ENCODE measurements around the gene NOS1AP. TPM values are rescaled to one million over a fixed set of nuclear protein-coding genes. Genes with fewer than 3 reads are reported as not detected.

The NOS1AP gene
- total and polyA plus RNA-seq, 2 donors (not counting 3 experiments of a cell fraction or from before 2014, with no cell fraction given) = 1.3 to 5.4 TPM

- dilution Hi-C loops (cut with MboI; ENCODE audit: extremely low pct_ligation_motif_present, low sequenced_read_pairs) (no loop called here), intact Hi-C loops (cut with micrococcal nuclease) (loop anchor here (1.0 kb wide), 1 partner anchor 174 kb away; no protein-coding TSS in a partner anchor)
- TF ChIP-seq CTCF (IDR thresholded peaks at IDR 0.05; ENCODE audit: extremely low read depth in 1 of 2, insufficient read depth in 1 of 2, low read depth in 1 of 2, low read length in 2 of 2) (peak in 1 of 2 donors; percentile 39), MYC (IDR thresholded peaks at IDR 0.05; ENCODE audit: low read depth, low read length) (no peak)
- Histone ChIP-seq H3K4me3 (replicated peaks in 1 of 3; ENCODE audit: insufficient read depth in 1 of 3, low read depth in 1 of 3, low read length in 3 of 3) (no peak overlapping the region), H3K4me1 (ENCODE audit: control insufficient read depth, extremely low read depth, insufficient read depth, low read length) (peaks cover 3% of the 10 kb centered on the region), H3K9me1 (replicated peaks; ENCODE audit: control insufficient read depth, extremely low read depth, insufficient read depth, low read length) (no peaks in the 10 kb centered on the region), H3K9me3 (replicated peaks; ENCODE audit: control insufficient read depth, insufficient read depth, low read length) (no peaks in the 10 kb centered on the region), H3K4me2 (ENCODE audit: insufficient read depth, low read length) (no peak overlapping the region), H4K20me1 (replicated peaks; ENCODE audit: control insufficient read depth, extremely low read depth, insufficient read depth, low read length) (no peaks in the 10 kb centered on the region), H3K27ac (ENCODE audit: insufficient read depth, low read depth, low read length) (no peak overlapping the region), H3K9ac (replicated peaks; ENCODE audit: extremely low read depth, insufficient read depth, low read length) (no peak overlapping the region), H2AFZ (ENCODE audit: low read depth, low read length) (peak overlapping the region; percentile 78), H3K27me3 (ENCODE audit: control insufficient read depth in 2 of 2, insufficient read depth in 2 of 2, low read length in 2 of 2) (no peaks in the 10 kb centered on the region), H3K36me3 (ENCODE audit: control insufficient read depth in 2 of 2, extremely low read depth in 1 of 2, insufficient read depth in 2 of 2, low read length in 2 of 2) (no peaks in the 10 kb centered on the region), H3K79me2 (ENCODE audit: control insufficient read depth, insufficient read depth, low read length) (no peaks in the 10 kb centered on the region)
- DNase-seq (ENCODE audit: low read depth, low spot score) (peak; percentile 72), FAIRE-seq (peak; percentile 59)
- POLR2A ChIA-PET = interaction anchor here (0.6 kb wide), 1 partner anchor 166 kb away, joined by 3 read pairs; no protein-coding TSS in a partner anchor
- no TSS peak for BruUV-seq (replicated peaks)
- CTCF ChIA-PET = interaction anchor here (0.7 to 4.9 kb wide), 18 partner anchors 10 to 437 kb away, joined by 3 to 42 read pairs (median 4); partner anchors contain the start of gene NOS1AP
Measured at GRCh38 chr1:162230096-162230495, 160.6 kb downstream of the NOS1AP start.

GRCh38 chr1:162230517-162230916, 161.0 kb downstream of the NOS1AP start:
- Histone ChIP-seq H3K4me1 (ENCODE audit: control insufficient read depth, extremely low read depth, insufficient read depth, low read length) (peaks cover 3% of the 10 kb centered on the region), H4K20me1 (replicated peaks; ENCODE audit: control insufficient read depth, extremely low read depth, insufficient read depth, low read length) (no peaks in the 10 kb centered on the region), H3K27me3 (ENCODE audit: control insufficient read depth in 2 of 2, insufficient read depth in 2 of 2, low read length in 2 of 2) (no peaks in the 10 kb centered on the region), H2AFZ (ENCODE audit: low read depth, low read length) (no peak overlapping the region), H3K4me2 (ENCODE audit: insufficient read depth, low read length) (no peak overlapping the region), H3K4me3 (replicated peaks in 1 of 3; ENCODE audit: insufficient read depth in 1 of 3, low read depth in 1 of 3, low read length in 3 of 3) (no peak overlapping the region), H3K9ac (replicated peaks; ENCODE audit: extremely low read depth, insufficient read depth, low read length) (no peak overlapping the region), H3K9me1 (replicated peaks; ENCODE audit: control insufficient read depth, extremely low read depth, insufficient read depth, low read length) (no peaks in the 10 kb centered on the region), H3K36me3 (ENCODE audit: control insufficient read depth in 2 of 2, extremely low read depth in 1 of 2, insufficient read depth in 2 of 2, low read length in 2 of 2) (no peaks in the 10 kb centered on the region), H3K9me3 (replicated peaks; ENCODE audit: control insufficient read depth, insufficient read depth, low read length) (no peaks in the 10 kb centered on the region), H3K27ac (ENCODE audit: insufficient read depth, low read depth, low read length) (no peak overlapping the region), H3K79me2 (ENCODE audit: control insufficient read depth, insufficient read depth, low read length) (no peaks in the 10 kb centered on the region)
- dilution Hi-C loops (cut with MboI; ENCODE audit: extremely low pct_ligation_motif_present, low sequenced_read_pairs) = no loop called here
- POLR2A ChIA-PET = interaction anchor here (0.6 kb wide), 1 partner anchor 166 kb away, joined by 3 read pairs; no protein-coding TSS in a partner anchor
- CTCF ChIA-PET = interaction anchor here (0.7 to 4.9 kb wide), 17 partner anchors 10 to 438 kb away, joined by 3 to 42 read pairs (median 4); partner anchors contain the start of gene NOS1AP
- FAIRE-seq (no peak), DNase-seq (ENCODE audit: low read depth, low spot score) (no peak)
- no TSS peak for BruUV-seq (replicated peaks)
- intact Hi-C loops (cut with micrococcal nuclease) = loop anchor here (1.0 kb wide), 1 partner anchor 174 kb away; no protein-coding TSS in a partner anchor
- TF ChIP-seq JUN (IDR thresholded peaks at IDR 0.05; ENCODE audit: borderline replicate concordance, insufficient read depth, insufficient read length, low read depth) (no peak), MYC (IDR thresholded peaks at IDR 0.05; ENCODE audit: low read depth, low read length) (no peak), MAX (IDR thresholded peaks at IDR 0.05; ENCODE audit: insufficient read depth, insufficient read length) (no peak), FOS (IDR thresholded peaks at IDR 0.05; ENCODE audit: borderline replicate concordance, insufficient read depth, low read length) (no peak), CTCF (IDR thresholded peaks at IDR 0.05; ENCODE audit: extremely low read depth in 1 of 2, insufficient read depth in 1 of 2, low read depth in 1 of 2, low read length in 2 of 2) (no peak), GATA2 (IDR thresholded peaks at IDR 0.05; ENCODE audit: insufficient read depth, insufficient read length, low read depth, low read length) (no peak), EZH2 (IDR thresholded peaks at IDR 0.05; ENCODE audit: borderline replicate concordance, low read depth, low read length, severe bottlenecking) (no peak), POLR2AphosphoS5 (IDR thresholded peaks at IDR 0.05; ENCODE audit: insufficient read depth, low read depth, low read length) (no peak), POLR2A (IDR thresholded peaks at IDR 0.05; ENCODE audit: low read depth, low read length) (no peak)
